ENCODE results near the gene SLC47A1.

Gene SLC47A1

GRCh38 chr17:19553036-19553435 is 19.4 kb downstream of the SLC47A1 start:
- Histone ChIP-seq H3K4me2 (ENCODE audit: low read length) (no peak overlapping the region), H3K4me3 (ENCODE audit: low read depth, low read length) (no peak overlapping the region), H2BK12ac (ENCODE audit: low read length) (no peak overlapping the region), H3K9me3 (ENCODE audit: insufficient read depth, low read depth, low read length) (no peaks in the 10 kb centered on the region), H2AK5ac (ENCODE audit: low read length) (no peak overlapping the region), H3K9ac (ENCODE audit: low read length) (no peak overlapping the region), H4K8ac (ENCODE audit: low read depth, low read length) (no peak overlapping the region), H3K79me1 (ENCODE audit: low read length) (no peaks in the 10 kb centered on the region), H3K79me2 (ENCODE audit: control insufficient read depth, insufficient read depth, low read length, poor library complexity) (no peaks in the 10 kb centered on the region), H3K27ac (ENCODE audit: low read depth, low read length) (no peak overlapping the region), H3K27me3 (ENCODE audit: insufficient read depth, low read length) (no peaks in the 10 kb centered on the region), H3K18ac (ENCODE audit: low read length) (no peak overlapping the region), H3K4ac (ENCODE audit: low read depth, low read length) (no peak overlapping the region), H2BK120ac (ENCODE audit: insufficient read depth, low read length, poor library complexity) (no peak overlapping the region), H3K14ac (ENCODE audit: low read length) (no peak overlapping the region), H3K36me3 (ENCODE audit: control insufficient read depth in 1 of 2, insufficient read depth in 2 of 2, low read length in 2 of 2) (no peaks in the 10 kb centered on the region), H4K12ac (ENCODE audit: low read depth, low read length) (no peak overlapping the region), H3K4me1 (ENCODE audit: control insufficient read depth in 1 of 2, insufficient read depth in 2 of 2, low read length in 2 of 2) (no peaks in the 10 kb centered on the region), H4K91ac (ENCODE audit: low read depth, low read length) (no peak overlapping the region), H2AFZ (ENCODE audit: insufficient read depth, low read length, poor library complexity) (no peak overlapping the region), H3K23ac (ENCODE audit: low read length) (no peak overlapping the region), H2BK5ac (ENCODE audit: low read depth, low read length, poor library complexity) (no peak overlapping the region)
- no peak for DNase-seq
- WGBS (ENCODE audit: extremely low coverage, insufficient coverage, insufficient read length), result no CpG with 5 or more reads among the region's 8 CpGs

DNA sequence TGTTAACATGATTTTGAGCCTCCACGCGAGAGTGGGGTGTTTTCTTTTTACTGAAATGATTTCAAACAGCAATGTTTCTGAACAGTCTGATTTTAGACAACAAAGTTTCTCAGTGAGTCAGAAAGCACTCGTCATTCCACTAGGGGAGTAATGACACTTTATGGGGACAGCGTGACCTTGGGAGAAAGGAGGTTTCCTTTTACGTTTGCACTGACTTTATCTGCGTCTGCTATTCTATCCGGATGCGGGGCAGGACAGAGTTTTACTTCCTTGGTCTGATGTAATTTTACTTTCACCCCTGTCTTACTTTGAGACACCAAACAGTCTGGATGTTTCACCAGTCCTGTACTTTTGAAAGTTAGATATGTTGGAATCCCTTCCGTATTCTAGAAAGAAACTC is 20.7 kb downstream of the SLC47A1 start:
- Histone ChIP-seq H4K8ac (ENCODE audit: low read depth, low read length) (no peak overlapping the region), H2BK12ac (ENCODE audit: low read length) (no peak overlapping the region), H4K91ac (ENCODE audit: low read depth, low read length) (no peak overlapping the region), H3K36me3 (ENCODE audit: control insufficient read depth in 1 of 2, insufficient read depth in 2 of 2, low read length in 2 of 2) (no peaks in the 10 kb centered on the region), H3K27me3 (ENCODE audit: insufficient read depth, low read length) (peaks cover 3% of the 10 kb centered on the region), H4K12ac (ENCODE audit: low read depth, low read length) (no peak overlapping the region), H3K4me1 (ENCODE audit: control insufficient read depth in 1 of 2, insufficient read depth in 2 of 2, low read length in 2 of 2) (no peaks in the 10 kb centered on the region), H3K23ac (ENCODE audit: low read length) (no peak overlapping the region), H3K4me3 (ENCODE audit: low read depth, low read length) (no peak overlapping the region), H3K9ac (ENCODE audit: low read length) (no peak overlapping the region), H2AFZ (ENCODE audit: insufficient read depth, low read length, poor library complexity) (no peak overlapping the region), H3K79me1 (ENCODE audit: low read length) (no peaks in the 10 kb centered on the region), H2AK5ac (ENCODE audit: low read length) (no peak overlapping the region), H3K18ac (ENCODE audit: low read length) (no peak overlapping the region), H3K4ac (ENCODE audit: low read depth, low read length) (no peak overlapping the region), H2BK120ac (ENCODE audit: insufficient read depth, low read length, poor library complexity) (no peak overlapping the region), H3K27ac (ENCODE audit: low read depth, low read length) (no peak overlapping the region), H3K9me3 (ENCODE audit: insufficient read depth, low read depth, low read length) (no peaks in the 10 kb centered on the region), H3K14ac (ENCODE audit: low read length) (no peak overlapping the region), H3K4me2 (ENCODE audit: low read length) (no peak overlapping the region), H2BK5ac (ENCODE audit: low read depth, low read length, poor library complexity) (no peak overlapping the region), H3K79me2 (ENCODE audit: control insufficient read depth, insufficient read depth, low read length, poor library complexity) (no peaks in the 10 kb centered on the region)
- DNase-seq, result peak in 1 of 2 donors; percentile 4
- no CpG with 5 or more reads among the region's 9 CpGs for WGBS (ENCODE audit: extremely low coverage, insufficient coverage, insufficient read length)

GRCh38 chr17:19555746-19556145 is 22.1 kb downstream of the SLC47A1 start:
- WGBS (ENCODE audit: extremely low coverage, insufficient coverage, insufficient read length), result no CpG with 5 or more reads among the region's 11 CpGs
- Histone ChIP-seq H3K4me1 (ENCODE audit: control insufficient read depth in 1 of 2, insufficient read depth in 2 of 2, low read length in 2 of 2) (no peaks in the 10 kb centered on the region), H4K8ac (ENCODE audit: low read depth, low read length) (no peak overlapping the region), H3K79me2 (ENCODE audit: control insufficient read depth, insufficient read depth, low read length, poor library complexity) (no peaks in the 10 kb centered on the region), H3K9me3 (ENCODE audit: insufficient read depth, low read depth, low read length) (no peaks in the 10 kb centered on the region), H3K23ac (ENCODE audit: low read length) (no peak overlapping the region), H2BK12ac (ENCODE audit: low read length) (no peak overlapping the region), H3K4ac (ENCODE audit: low read depth, low read length) (no peak overlapping the region), H3K4me3 (ENCODE audit: low read depth, low read length) (no peak overlapping the region), H3K18ac (ENCODE audit: low read length) (no peak overlapping the region), H2BK120ac (ENCODE audit: insufficient read depth, low read length, poor library complexity) (no peak overlapping the region), H3K27ac (ENCODE audit: low read depth, low read length) (no peak overlapping the region), H4K91ac (ENCODE audit: low read depth, low read length) (no peak overlapping the region), H2AFZ (ENCODE audit: insufficient read depth, low read length, poor library complexity) (no peak overlapping the region), H3K4me2 (ENCODE audit: low read length) (no peak overlapping the region), H3K14ac (ENCODE audit: low read length) (no peak overlapping the region), H3K79me1 (ENCODE audit: low read length) (no peaks in the 10 kb centered on the region), H3K9ac (ENCODE audit: low read length) (no peak overlapping the region), H3K36me3 (ENCODE audit: control insufficient read depth in 1 of 2, insufficient read depth in 2 of 2, low read length in 2 of 2) (no peaks in the 10 kb centered on the region), H2BK5ac (ENCODE audit: low read depth, low read length, poor library complexity) (no peak overlapping the region), H2AK5ac (ENCODE audit: low read length) (no peak overlapping the region), H3K27me3 (ENCODE audit: insufficient read depth, low read length) (peaks cover 3% of the 10 kb centered on the region), H4K12ac (ENCODE audit: low read depth, low read length) (no peak overlapping the region)
- DNase-seq, result no peak

GRCh38 chr17:19558946-19559345 is 25.3 kb downstream of the SLC47A1 start:
- H4K8ac ChIP-seq (ENCODE audit: low read depth, low read length), result no peak overlapping the region
- H3K9ac ChIP-seq (ENCODE audit: low read length), result no peak overlapping the region
- no peak overlapping the region for H3K27ac ChIP-seq (ENCODE audit: low read depth, low read length)
- no peak overlapping the region for H4K91ac ChIP-seq (ENCODE audit: low read depth, low read length)
- H2BK12ac ChIP-seq (ENCODE audit: low read length), result no peak overlapping the region
- H2BK5ac ChIP-seq (ENCODE audit: low read depth, low read length, poor library complexity), result no peak overlapping the region
- H3K4ac ChIP-seq (ENCODE audit: low read depth, low read length), result no peak overlapping the region
- no peaks in the 10 kb centered on the region for H3K9me3 ChIP-seq (ENCODE audit: insufficient read depth, low read depth, low read length)
- H3K27me3 ChIP-seq (ENCODE audit: insufficient read depth, low read length), result peaks cover 3% of the 10 kb centered on the region
- H2AK5ac ChIP-seq (ENCODE audit: low read length), result no peak overlapping the region
- no peaks in the 10 kb centered on the region for H3K4me1 ChIP-seq (ENCODE audit: control insufficient read depth in 1 of 2, insufficient read depth in 2 of 2, low read length in 2 of 2)
- H3K4me3 ChIP-seq (ENCODE audit: low read depth, low read length), result no peak overlapping the region
- no peak for DNase-seq
- H3K36me3 ChIP-seq (ENCODE audit: control insufficient read depth in 1 of 2, insufficient read depth in 2 of 2, low read length in 2 of 2), result no peaks in the 10 kb centered on the region
- H4K12ac ChIP-seq (ENCODE audit: low read depth, low read length), result no peak overlapping the region
- no peak overlapping the region for H3K4me2 ChIP-seq (ENCODE audit: low read length)
- no peak overlapping the region for H3K14ac ChIP-seq (ENCODE audit: low read length)
- H2AFZ ChIP-seq (ENCODE audit: insufficient read depth, low read length, poor library complexity), result no peak overlapping the region
- H2BK120ac ChIP-seq (ENCODE audit: insufficient read depth, low read length, poor library complexity), result no peak overlapping the region
- no peak overlapping the region for H3K18ac ChIP-seq (ENCODE audit: low read length)
- H3K23ac ChIP-seq (ENCODE audit: low read length), result peak overlapping the region; percentile 98
- H3K79me2 ChIP-seq (ENCODE audit: control insufficient read depth, insufficient read depth, low read length, poor library complexity), result no peaks in the 10 kb centered on the region
- no peaks in the 10 kb centered on the region for H3K79me1 ChIP-seq (ENCODE audit: low read length)
